IPS-11a (cell line): ENCODE data around the gene BCL2A1.
"Not testable (repeated sequence)": the region's sequence is repeated elsewhere in the genome, so short reads cannot be mapped to it uniquely, and the experiment has no call there.

Source experiments
- H3K4me3 ChIP-seq: one replicate; pipeline ENCODE4 v1.5.1; 2013; ENCODE audit warnings: low read depth, low read length, control low read depth

BCL2A1 gene

GRCh38 chr15:79926116-79926515 lies 44.9 kb downstream of the BCL2A1 start:
- not testable (repeated sequence) for H3K4me3 ChIP-seq

- peak overlapping the region; percentile 86 for H3K4me3 ChIP-seq
Observed at GRCh38 chr15:79924379-79924778, 46.6 kb downstream of the BCL2A1 start.

- peak overlapping the region; percentile 86 for H3K4me3 ChIP-seq
Observed at GRCh38 chr15:79923515-79924169, 47.4 kb downstream of the BCL2A1 start.

- peak overlapping the region; percentile 86 for H3K4me3 ChIP-seq
Observed at GRCh38 chr15:79923079-79923514, 47.9 kb downstream of the BCL2A1 start.

GRCh38 chr15:79922512-79923078 lies 48.4 kb downstream of the BCL2A1 start:
- peak overlapping the region; percentile 86 for H3K4me3 ChIP-seq

- H3K4me3 ChIP-seq, result peak overlapping the region; percentile 1
Observed at GRCh38 chr15:79919749-79920511, 51.1 kb downstream of the BCL2A1 start.

GRCh38 chr15:79919090-79919748 lies 51.8 kb downstream of the BCL2A1 start:
- no peak overlapping the region for H3K4me3 ChIP-seq

- H3K4me3 ChIP-seq, result no peak overlapping the region
Observed at GRCh38 chr15:79918278-79918677, 52.7 kb downstream of the BCL2A1 start.

GRCh38 chr15:79916502-79917132 lies 54.4 kb downstream of the BCL2A1 start:
- no peak overlapping the region for H3K4me3 ChIP-seq

GRCh38 chr15:79915776-79916501 lies 55.1 kb downstream of the BCL2A1 start:
- H3K4me3 ChIP-seq, result not testable (repeated sequence)

- H3K4me3 ChIP-seq, result no peak overlapping the region
Observed at GRCh38 chr15:79914728-79915127, 56.3 kb downstream of the BCL2A1 start.
